ENCODE measurements around the gene RAB3GAP1.

- TF ChIP-seq CTCF (IDR thresholded peaks at IDR 0.05; ENCODE audit: low read depth, low read length) (no peak), POLR2A (IDR thresholded peaks at IDR 0.05; ENCODE audit: extremely low read depth, insufficient read length) (no peak)
Observed at GRCh38 chr2:135093193-135093592, 41.1 kb downstream of the RAB3GAP1 start.

All from NB4 (cell line).